Calu3 (cell line): Measurements from ENCODE around the gene NT5C1B. TPM values are rescaled to one million over a fixed set of nuclear protein-coding genes. Genes with fewer than 3 reads are reported as not detected.

Source experiments
- BruUV-seq: library from RNA; stranded (reverse); fragments of 400-500 nt; replicated peaks from 2 replicates; lab custom pipeline; 2021; lab: Mats Ljungman, UMichigan
- CTCF ChIA-PET: fragments of 300-600 bp; sonication (Branson Sonifier 250); formaldehyde crosslinking; loops from one replicate; lab custom pipeline; 2022; ENCODE audit warnings: antibody characterized with exemption; lab: Charles Lee
- DNase-seq: peaks from one replicate; pipeline ENCODE4 v3.0.0; 2022
- H3K27ac Mint-ChIP-seq: one replicate; pipeline ENCODE4 v1.8.0; 2022; ENCODE audit warnings: mixed read lengths; ENCODE audit not compliant: unreplicated experiment
- H3K27me3 Mint-ChIP-seq: one replicate; pipeline ENCODE4 v1.8.0; 2022; ENCODE audit warnings: mixed read lengths; ENCODE audit not compliant: unreplicated experiment
- H3K36me3 Mint-ChIP-seq: one replicate; pipeline ENCODE4 v1.8.0; 2022; ENCODE audit warnings: mild to moderate bottlenecking, moderate library complexity, mixed read lengths; ENCODE audit not compliant: insufficient read depth, unreplicated experiment
- H3K4me1 Mint-ChIP-seq: one replicate; pipeline ENCODE4 v1.8.0; 2022; ENCODE audit warnings: mild to moderate bottlenecking, low read depth, mixed read lengths; ENCODE audit not compliant: unreplicated experiment
- H3K4me3 Mint-ChIP-seq: one replicate; pipeline ENCODE4 v1.8.0; 2022; ENCODE audit warnings: mild to moderate bottlenecking, low read depth, moderate library complexity, mixed read lengths; ENCODE audit not compliant: unreplicated experiment
- H3K9me3 Mint-ChIP-seq: one replicate; pipeline ENCODE4 v1.8.0; 2022; ENCODE audit warnings: low read depth, mixed read lengths; ENCODE audit not compliant: unreplicated experiment
- intact Hi-C: fragments of 100-400 bp; cut with micrococcal nuclease; formaldehyde crosslinking; loops from one replicate; pipeline ENCODE4 v1.10.0; 2022; ENCODE audit not compliant: unreplicated experiment
- total RNA-seq: library from RNA; stranded (reverse); gene quantifications from 2 replicates; pipeline ENCODE4 v1.2.3, GENCODE V29; 2022
- TF ChIP-seq, protein P1 (sequence below): fragments of 200-600 bp; IDR thresholded peaks from one replicate; pipeline ENCODE4 v1.8.0; 2022; ENCODE audit warnings: antibody characterized with exemption; ENCODE audit not compliant: unreplicated experiment

NT5C1B gene
- total RNA-seq, 1 experiment from 2014 or later = not detected

DNA sequence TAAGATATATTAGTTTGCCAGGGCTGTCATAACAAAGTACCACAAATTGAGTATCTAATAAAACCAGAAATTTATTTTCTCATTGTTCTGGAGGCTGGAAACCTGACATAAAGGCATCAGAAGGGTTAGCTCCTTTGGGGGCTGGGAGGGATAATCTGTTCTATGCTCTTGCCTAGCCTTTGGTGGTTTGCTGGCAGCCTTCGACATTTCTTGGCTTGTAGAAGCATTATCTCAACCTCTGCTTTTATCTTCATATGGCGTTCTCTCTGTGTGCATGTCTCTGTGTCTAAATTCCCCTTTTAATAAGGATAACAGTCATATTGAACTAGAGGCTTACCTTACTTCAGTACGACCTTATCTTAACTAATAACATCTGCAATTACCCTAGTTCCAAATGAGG, 22.8 kb upstream of the NT5C1B start:
- Mint-ChIP-seq H3K27me3 (no peaks in the 10 kb centered on the region), H3K27ac (no peak overlapping the region), H3K36me3 (no peaks in the 10 kb centered on the region), H3K4me3 (no peak overlapping the region), H3K9me3 (no peaks in the 10 kb centered on the region), H3K4me1 (no peaks in the 10 kb centered on the region)
- DNase-seq = no peak
- CTCF ChIA-PET = no interaction called here
- TF ChIP-seq, protein P1, sequence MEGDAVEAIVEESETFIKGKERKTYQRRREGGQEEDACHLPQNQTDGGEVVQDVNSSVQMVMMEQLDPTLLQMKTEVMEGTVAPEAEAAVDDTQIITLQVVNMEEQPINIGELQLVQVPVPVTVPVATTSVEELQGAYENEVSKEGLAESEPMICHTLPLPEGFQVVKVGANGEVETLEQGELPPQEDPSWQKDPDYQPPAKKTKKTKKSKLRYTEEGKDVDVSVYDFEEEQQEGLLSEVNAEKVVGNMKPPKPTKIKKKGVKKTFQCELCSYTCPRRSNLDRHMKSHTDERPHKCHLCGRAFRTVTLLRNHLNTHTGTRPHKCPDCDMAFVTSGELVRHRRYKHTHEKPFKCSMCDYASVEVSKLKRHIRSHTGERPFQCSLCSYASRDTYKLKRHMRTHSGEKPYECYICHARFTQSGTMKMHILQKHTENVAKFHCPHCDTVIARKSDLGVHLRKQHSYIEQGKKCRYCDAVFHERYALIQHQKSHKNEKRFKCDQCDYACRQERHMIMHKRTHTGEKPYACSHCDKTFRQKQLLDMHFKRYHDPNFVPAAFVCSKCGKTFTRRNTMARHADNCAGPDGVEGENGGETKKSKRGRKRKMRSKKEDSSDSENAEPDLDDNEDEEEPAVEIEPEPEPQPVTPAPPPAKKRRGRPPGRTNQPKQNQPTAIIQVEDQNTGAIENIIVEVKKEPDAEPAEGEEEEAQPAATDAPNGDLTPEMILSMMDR = no peak
- BruUV-seq = no TSS peak
- intact Hi-C loops = no loop called here

DNA sequence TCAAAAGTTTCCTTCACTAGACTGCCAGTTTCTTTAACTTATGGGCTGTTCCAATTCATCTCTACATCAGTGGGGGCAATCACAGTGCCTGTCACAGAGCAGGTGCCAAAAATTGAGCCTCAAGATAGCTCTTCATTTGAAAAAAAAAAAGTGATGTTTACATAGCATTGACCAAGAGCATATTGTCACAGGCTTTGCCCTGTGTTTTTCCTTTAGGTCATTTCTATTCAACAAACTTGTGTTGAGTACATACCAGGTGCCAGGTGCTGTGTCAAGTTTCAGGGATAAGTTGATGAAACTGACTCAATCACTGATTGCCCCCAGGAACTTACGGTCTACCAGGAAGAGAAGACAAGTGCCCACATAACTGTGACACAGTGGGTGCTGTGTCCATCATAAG, 22.2 kb upstream of the NT5C1B start:
- no TSS peak for BruUV-seq
- Mint-ChIP-seq H3K4me3 (no peak overlapping the region), H3K27me3 (no peaks in the 10 kb centered on the region), H3K9me3 (peaks cover 2% of the 10 kb centered on the region), H3K4me1 (no peaks in the 10 kb centered on the region), H3K36me3 (no peaks in the 10 kb centered on the region), H3K27ac (no peak overlapping the region)
- intact Hi-C loops = no loop called here
- TF ChIP-seq, protein P1 = no peak
- CTCF ChIA-PET = no interaction called here
- no peak for DNase-seq

DNA sequence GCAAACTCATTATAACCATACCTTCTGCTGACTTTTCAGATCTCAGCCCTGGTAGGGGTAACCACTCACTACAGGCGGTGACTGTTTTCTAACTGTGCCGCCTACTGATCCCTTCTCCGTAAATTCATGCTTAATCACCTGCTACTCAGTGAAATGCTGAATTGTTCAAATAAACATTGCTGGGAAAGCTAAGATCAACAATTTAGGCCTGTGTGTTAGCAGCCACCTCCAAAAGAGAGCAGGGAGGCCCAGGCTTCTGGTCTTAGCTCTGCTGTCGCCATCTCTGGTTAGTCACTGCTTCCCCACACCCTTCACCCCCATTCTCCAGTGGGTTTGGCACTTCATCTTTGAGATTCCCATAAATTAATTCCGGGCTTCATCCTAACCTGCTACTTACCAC, 21.8 kb upstream of the NT5C1B start:
- H3K27ac Mint-ChIP-seq = no peak overlapping the region
- H3K9me3 Mint-ChIP-seq = peaks cover 4% of the 10 kb centered on the region
- no peaks in the 10 kb centered on the region for H3K4me1 Mint-ChIP-seq
- DNase-seq = no peak
- H3K36me3 Mint-ChIP-seq = no peaks in the 10 kb centered on the region
- BruUV-seq = no TSS peak
- intact Hi-C loops = no loop called here
- H3K27me3 Mint-ChIP-seq = no peaks in the 10 kb centered on the region
- CTCF ChIA-PET = no interaction called here
- no peak overlapping the region for H3K4me3 Mint-ChIP-seq
- TF ChIP-seq, protein P1 = no peak

DNA sequence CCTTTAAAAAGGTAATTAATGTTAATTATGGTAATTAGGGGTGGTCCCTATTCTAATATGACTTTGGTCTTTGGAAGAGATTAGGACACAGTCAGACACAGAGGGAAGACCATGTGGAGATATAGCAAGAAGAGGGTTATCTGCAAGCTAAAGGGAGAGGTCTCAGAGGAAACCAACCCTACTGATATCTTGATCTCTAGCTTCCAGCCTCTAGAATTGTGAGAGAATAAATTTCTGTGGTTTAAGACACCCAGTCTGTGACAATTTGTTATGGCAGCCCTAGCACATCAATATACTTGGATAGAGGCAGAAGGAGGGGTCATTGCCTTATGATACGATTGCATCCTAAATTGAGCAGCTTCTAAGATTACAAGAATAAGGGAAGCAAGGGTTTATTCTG, 21.3 kb upstream of the NT5C1B start:
- no peak overlapping the region for H3K4me3 Mint-ChIP-seq
- H3K4me1 Mint-ChIP-seq = no peaks in the 10 kb centered on the region
- intact Hi-C loops = no loop called here
- no TSS peak for BruUV-seq
- DNase-seq = no peak
- CTCF ChIA-PET = no interaction called here
- H3K36me3 Mint-ChIP-seq = no peaks in the 10 kb centered on the region
- TF ChIP-seq, protein P1 = no peak
- H3K9me3 Mint-ChIP-seq = peaks cover 4% of the 10 kb centered on the region
- H3K27ac Mint-ChIP-seq = no peak overlapping the region
- no peaks in the 10 kb centered on the region for H3K27me3 Mint-ChIP-seq
